GM21381 (cell line): ENCODE data around the gene DHX57.
"Not testable (repeated sequence)": the region's sequence is repeated elsewhere in the genome, so short reads cannot be mapped to it uniquely, and the experiment has no call there.

Experiments
- ATAC-seq: cut with Tn5 transposase; IDR thresholded peaks from one replicate; pipeline ENCODE4 v1.9.1; 2021; ENCODE audit warnings: mild to moderate bottlenecking, moderate library complexity; ENCODE audit not compliant: unreplicated experiment

DHX57 gene

GRCh38 chr2:38797953-38798352, 77.8 kb downstream of the DHX57 start:
- ATAC-seq, result no peak

- ATAC-seq, result no peak
These were observed 78.5 kb downstream of the DHX57 start for GRCh38 chr2:38797250-38797676.

GRCh38 chr2:38795016-38795415, 80.7 kb downstream of the DHX57 start:
- ATAC-seq, result not testable (repeated sequence)

- no peak for ATAC-seq
These were observed 81.3 kb downstream of the DHX57 start for GRCh38 chr2:38794235-38794946.

- no peak for ATAC-seq
These were observed 82.2 kb downstream of the DHX57 start for GRCh38 chr2:38793511-38793910.

- no peak for ATAC-seq
These were observed 83.0 kb downstream of the DHX57 start for GRCh38 chr2:38792751-38793150.

GRCh38 chr2:38792321-38792720, 83.4 kb downstream of the DHX57 start:
- ATAC-seq, result not testable (repeated sequence)

GRCh38 chr2:38791744-38792143, 84.0 kb downstream of the DHX57 start:
- no peak for ATAC-seq

- no peak for ATAC-seq
These were observed 86.0 kb downstream of the DHX57 start for GRCh38 chr2:38789691-38790090.

GRCh38 chr2:38788306-38788705, 87.4 kb downstream of the DHX57 start:
- ATAC-seq, result no peak

GRCh38 chr2:38783586-38783985, 92.1 kb downstream of the DHX57 start:
- no peak for ATAC-seq

GRCh38 chr2:38778687-38779082, 97.0 kb downstream of the DHX57 start:
- ATAC-seq, result no peak

- ATAC-seq, result no peak
These were observed 99.2 kb downstream of the DHX57 start for GRCh38 chr2:38776531-38776930.

GRCh38 chr2:38775921-38776225, 99.9 kb downstream of the DHX57 start:
- ATAC-seq, result no peak

GRCh38 chr2:38775097-38775920, 100.4 kb downstream of the DHX57 start:
- ATAC-seq, result no peak

GRCh38 chr2:38771632-38772031, 104.1 kb downstream of the DHX57 start:
- ATAC-seq, result no peak

- ATAC-seq, result no peak
These were observed 110.2 kb downstream of the DHX57 start for GRCh38 chr2:38765551-38765950.

GRCh38 chr2:38765149-38765548, 110.6 kb downstream of the DHX57 start:
- no peak for ATAC-seq

- no peak for ATAC-seq
These were observed 112.0 kb downstream of the DHX57 start for GRCh38 chr2:38763728-38764127.

- no peak for ATAC-seq
These were observed 112.5 kb downstream of the DHX57 start for GRCh38 chr2:38763228-38763627.

GRCh38 chr2:38755891-38756290, 119.8 kb downstream of the DHX57 start:
- not testable (repeated sequence) for ATAC-seq

GRCh38 chr2:38754506-38754905, 121.2 kb downstream of the DHX57 start:
- no peak for ATAC-seq
